ENCODE data around the gene ATP2C2.

ATP2C2 gene

GRCh38 chr16:84368308-84368996, at the start of gene ATP2C2:
Gene ATP2C2, plus strand, starts transcription at chr16:84368538. Its CDS starts 78 bp downstream, at chr16:84368616.
- H3K9me3 ChIP-seq (ENCODE audit: insufficient read depth, low read length), result no peaks in the 10 kb centered on the region
- H4K20me1 ChIP-seq (ENCODE audit: low read depth, low read length), result no peaks in the 10 kb centered on the region
- no peaks in the 10 kb centered on the region for H3K27me3 ChIP-seq (ENCODE audit: low read length)
- no peaks in the 10 kb centered on the region for H3K36me3 ChIP-seq (ENCODE audit: low read length)
- no peak within 1 kb of the TSS for H3K4me2 ChIP-seq (ENCODE audit: low read depth, low read length, poor library complexity, severe bottlenecking)
- H3K9me2 ChIP-seq (replicated peaks; ENCODE audit: insufficient read depth, low read length), result no peaks in the 10 kb centered on the region
- no peaks in the 10 kb centered on the region for H3F3A ChIP-seq (ENCODE audit: insufficient read depth)
- no peaks in the 10 kb centered on the region for H3K79me2 ChIP-seq (ENCODE audit: insufficient read depth, low read length)
- no peak within 1 kb of the TSS for H3K4me3 ChIP-seq (ENCODE audit: insufficient read depth, low read length, poor library complexity, severe bottlenecking)
- H3K9ac ChIP-seq (ENCODE audit: low read length), result no peak within 1 kb of the TSS
- no peak within 1 kb of the TSS for H3K27ac ChIP-seq (ENCODE audit: low read depth, low read length)
- no peak within 1 kb of the TSS for H2AFZ ChIP-seq (ENCODE audit: low read depth, low read length, severe bottlenecking)
- TF ChIP-seq EZH2phosphoT487 (conservative IDR thresholded peaks at IDR 0.05; ENCODE audit: low read length), result no peak

GRCh38 chr16:84319146-84319760, 49.1 kb upstream of the ATP2C2 start:
- H3K9ac ChIP-seq (ENCODE audit: low read length), result no peak overlapping the region
- no peaks in the 10 kb centered on the region for H4K20me1 ChIP-seq (ENCODE audit: low read depth, low read length)
- no peak for TF ChIP-seq CTCF (IDR thresholded peaks at IDR 0.05; ENCODE audit: insufficient read depth, low read length, poor library complexity, severe bottlenecking)
- TF ChIP-seq EZH2phosphoT487 (conservative IDR thresholded peaks at IDR 0.05; ENCODE audit: low read length), result no peak
- no peaks in the 10 kb centered on the region for H3K9me2 ChIP-seq (replicated peaks; ENCODE audit: insufficient read depth, low read length)
- no peak overlapping the region for H3K4me3 ChIP-seq (ENCODE audit: insufficient read depth, low read length, poor library complexity, severe bottlenecking)
- no peak overlapping the region for H3K27ac ChIP-seq (ENCODE audit: low read depth, low read length)
- no peaks in the 10 kb centered on the region for H3K27me3 ChIP-seq (ENCODE audit: low read length)
- H2AFZ ChIP-seq (ENCODE audit: low read depth, low read length, severe bottlenecking), result no peak overlapping the region
- H3K9me3 ChIP-seq (ENCODE audit: insufficient read depth, low read length), result peaks cover 6% of the 10 kb centered on the region; the same call in 1 of the 2 replicates
- H3F3A ChIP-seq (ENCODE audit: insufficient read depth), result no peaks in the 10 kb centered on the region
- H3K36me3 ChIP-seq (ENCODE audit: low read length), result no peaks in the 10 kb centered on the region
- no peak overlapping the region for H3K4me2 ChIP-seq (ENCODE audit: low read depth, low read length, poor library complexity, severe bottlenecking)
- no peaks in the 10 kb centered on the region for H3K79me2 ChIP-seq (ENCODE audit: insufficient read depth, low read length)

- H3K9me2 ChIP-seq (replicated peaks; ENCODE audit: insufficient read depth, low read length), result no peaks in the 10 kb centered on the region
- H3K9me3 ChIP-seq (ENCODE audit: insufficient read depth, low read length), result peaks cover 6% of the 10 kb centered on the region; the same call in 1 of the 2 replicates
- no peak overlapping the region for H3K9ac ChIP-seq (ENCODE audit: low read length)
- no peak overlapping the region for H3K4me2 ChIP-seq (ENCODE audit: low read depth, low read length, poor library complexity, severe bottlenecking)
- H3K27me3 ChIP-seq (ENCODE audit: low read length), result no peaks in the 10 kb centered on the region
- H3K79me2 ChIP-seq (ENCODE audit: insufficient read depth, low read length), result no peaks in the 10 kb centered on the region
- no peaks in the 10 kb centered on the region for H3K36me3 ChIP-seq (ENCODE audit: low read length)
- H3K27ac ChIP-seq (ENCODE audit: low read depth, low read length), result no peak overlapping the region
- no peak overlapping the region for H3K4me3 ChIP-seq (ENCODE audit: insufficient read depth, low read length, poor library complexity, severe bottlenecking)
- no peaks in the 10 kb centered on the region for H3F3A ChIP-seq (ENCODE audit: insufficient read depth)
- H4K20me1 ChIP-seq (ENCODE audit: low read depth, low read length), result no peaks in the 10 kb centered on the region
- no peak overlapping the region for H2AFZ ChIP-seq (ENCODE audit: low read depth, low read length, severe bottlenecking)
- TF ChIP-seq CTCF (IDR thresholded peaks at IDR 0.05; ENCODE audit: insufficient read depth, low read length, poor library complexity, severe bottlenecking) (no peak), EZH2phosphoT487 (conservative IDR thresholded peaks at IDR 0.05; ENCODE audit: low read length) (no peak)
These were observed 47.8 kb upstream of the ATP2C2 start for GRCh38 chr16:84320511-84320910.

- Histone ChIP-seq H3K9me3 (ENCODE audit: insufficient read depth, low read length) (peaks cover 6% of the 10 kb centered on the region; the same call in 1 of the 2 replicates), H3K79me2 (ENCODE audit: insufficient read depth, low read length) (no peaks in the 10 kb centered on the region), H3F3A (ENCODE audit: insufficient read depth) (no peaks in the 10 kb centered on the region), H3K27me3 (ENCODE audit: low read length) (no peaks in the 10 kb centered on the region), H3K36me3 (ENCODE audit: low read length) (no peaks in the 10 kb centered on the region), H3K27ac (ENCODE audit: low read depth, low read length) (no peak overlapping the region), H2AFZ (ENCODE audit: low read depth, low read length, severe bottlenecking) (no peak overlapping the region), H3K9me2 (replicated peaks; ENCODE audit: insufficient read depth, low read length) (no peaks in the 10 kb centered on the region), H3K9ac (ENCODE audit: low read length) (no peak overlapping the region), H3K4me3 (ENCODE audit: insufficient read depth, low read length, poor library complexity, severe bottlenecking) (no peak overlapping the region), H3K4me2 (ENCODE audit: low read depth, low read length, poor library complexity, severe bottlenecking) (no peak overlapping the region), H4K20me1 (ENCODE audit: low read depth, low read length) (no peaks in the 10 kb centered on the region)
- no peak for TF ChIP-seq CTCF (IDR thresholded peaks at IDR 0.05; ENCODE audit: insufficient read depth, low read length, poor library complexity, severe bottlenecking)
- TF ChIP-seq EZH2phosphoT487 (conservative IDR thresholded peaks at IDR 0.05; ENCODE audit: low read length), result no peak
These were observed 46.4 kb upstream of the ATP2C2 start for GRCh38 chr16:84321932-84322331.

Measured in SU-DHL-6 (cell line).